NCI-H774 (cell line): ENCODE data around the gene EXOG.

Source experiments
- DNase-seq: peaks from one replicate; lab custom pipeline; 2025; lab: John Stamatoyannopoulos, UW

The EXOG gene

DNA sequence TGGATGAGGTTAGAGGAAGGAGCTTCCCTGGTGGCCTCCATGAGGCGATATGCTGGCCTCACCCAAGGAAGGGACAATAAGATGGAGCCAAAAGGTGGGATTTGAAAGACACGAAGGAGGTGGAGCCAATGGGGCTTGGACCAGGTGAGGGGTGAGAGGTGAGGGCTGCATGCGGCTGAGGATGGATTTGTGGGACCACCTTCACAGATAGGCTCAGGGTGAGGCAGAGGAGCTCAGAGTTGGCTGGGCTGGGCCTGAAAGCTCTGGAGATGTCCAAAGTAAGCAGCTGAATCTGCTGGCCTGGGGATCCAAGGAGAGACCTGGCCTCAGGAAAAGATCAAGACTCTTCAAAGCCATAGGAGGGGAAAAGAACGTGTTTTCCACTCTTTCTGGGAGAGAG lies 49.8 kb downstream of the EXOG start:
- no peak for DNase-seq

DNA sequence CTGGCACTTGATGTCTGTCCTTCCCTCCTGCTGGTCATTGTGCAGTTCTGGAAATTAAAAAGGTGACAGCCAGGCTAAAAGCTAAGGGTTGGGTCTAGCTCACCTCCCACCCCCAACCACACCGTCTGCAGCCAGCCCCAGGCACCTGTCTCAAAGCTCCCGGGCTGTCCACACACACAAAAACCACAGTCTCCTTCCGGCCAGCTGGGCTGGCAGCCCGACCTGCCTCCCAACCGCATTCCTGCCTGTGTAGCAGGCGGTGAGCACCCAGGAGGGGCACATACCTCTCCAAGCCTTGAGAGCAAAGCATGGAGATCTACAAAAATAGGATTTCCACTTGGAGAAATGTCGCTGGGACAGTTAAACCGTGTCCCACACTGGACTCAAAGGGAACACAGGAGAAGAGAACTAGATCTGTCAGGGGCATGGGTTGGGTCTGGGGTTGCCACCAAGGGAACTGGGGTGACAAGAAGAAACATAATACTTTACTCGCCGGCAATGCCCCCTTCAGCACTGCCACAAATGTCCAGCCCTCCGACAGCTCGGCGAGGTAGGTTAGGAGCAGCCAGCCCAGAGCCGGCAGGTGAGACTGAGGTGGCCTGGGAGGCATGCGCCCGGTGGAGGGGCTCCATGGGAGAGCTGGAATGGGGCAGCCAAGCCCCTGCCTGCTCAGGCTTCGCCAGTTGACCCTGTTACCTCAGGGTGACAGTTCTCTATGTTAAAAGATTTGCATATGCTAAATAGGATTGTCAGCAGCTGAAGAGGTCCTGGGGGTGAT lies 52.2 kb downstream of the EXOG start:
- DNase-seq: no peak

- no peak for DNase-seq
Observed at GRCh38 chr3:38549082-38549481, 52.9 kb downstream of the EXOG start.

DNA sequence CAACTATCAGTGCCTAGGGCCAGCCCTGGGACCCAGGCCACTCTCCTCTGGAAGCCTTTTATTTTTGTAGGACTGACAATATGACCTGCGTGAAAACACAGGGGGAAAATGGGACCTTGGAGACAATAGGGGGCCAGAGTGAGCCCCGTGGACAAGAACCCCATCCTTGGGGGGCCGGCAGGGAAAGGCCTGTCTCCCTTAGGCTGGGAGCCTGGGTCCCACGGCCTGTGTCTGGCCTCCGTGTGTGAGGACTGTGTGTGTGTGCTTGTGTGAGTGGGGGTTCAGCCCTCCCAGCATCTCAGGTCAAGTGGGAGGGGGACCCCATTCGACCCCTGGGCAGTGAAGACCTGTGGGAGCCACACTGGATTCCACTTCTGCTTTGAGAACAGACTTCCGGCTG lies 53.3 kb downstream of the EXOG start:
- DNase-seq: no peak

GRCh38 chr3:38549957-38550840 lies 54.1 kb downstream of the EXOG start:
- DNase-seq: no peak

GRCh38 chr3:38551026-38551832 lies 55.1 kb downstream of the EXOG start:
- DNase-seq: no peak

DNA sequence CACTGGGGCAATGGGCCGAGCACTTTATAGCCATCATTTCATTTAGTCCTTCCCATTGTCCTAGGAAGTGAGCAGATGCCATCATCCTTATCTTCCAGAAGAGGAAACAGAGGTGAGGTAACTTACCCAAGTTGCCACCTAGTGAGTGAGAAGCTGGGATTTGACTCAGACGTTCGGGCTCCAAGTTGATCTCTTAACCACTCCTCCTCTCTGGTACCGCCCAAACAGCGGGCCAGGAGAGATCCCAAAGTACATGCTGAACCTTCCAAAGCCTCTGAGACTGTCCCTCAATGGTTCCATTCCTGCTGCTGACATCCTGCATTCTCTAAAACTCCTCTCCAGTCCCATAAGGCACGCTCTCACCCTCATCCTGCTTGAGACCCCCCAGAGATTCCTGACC lies 56.2 kb downstream of the EXOG start:
- no peak for DNase-seq

- no peak for DNase-seq
Observed at GRCh38 chr3:38553071-38553470, 56.9 kb downstream of the EXOG start.

DNA sequence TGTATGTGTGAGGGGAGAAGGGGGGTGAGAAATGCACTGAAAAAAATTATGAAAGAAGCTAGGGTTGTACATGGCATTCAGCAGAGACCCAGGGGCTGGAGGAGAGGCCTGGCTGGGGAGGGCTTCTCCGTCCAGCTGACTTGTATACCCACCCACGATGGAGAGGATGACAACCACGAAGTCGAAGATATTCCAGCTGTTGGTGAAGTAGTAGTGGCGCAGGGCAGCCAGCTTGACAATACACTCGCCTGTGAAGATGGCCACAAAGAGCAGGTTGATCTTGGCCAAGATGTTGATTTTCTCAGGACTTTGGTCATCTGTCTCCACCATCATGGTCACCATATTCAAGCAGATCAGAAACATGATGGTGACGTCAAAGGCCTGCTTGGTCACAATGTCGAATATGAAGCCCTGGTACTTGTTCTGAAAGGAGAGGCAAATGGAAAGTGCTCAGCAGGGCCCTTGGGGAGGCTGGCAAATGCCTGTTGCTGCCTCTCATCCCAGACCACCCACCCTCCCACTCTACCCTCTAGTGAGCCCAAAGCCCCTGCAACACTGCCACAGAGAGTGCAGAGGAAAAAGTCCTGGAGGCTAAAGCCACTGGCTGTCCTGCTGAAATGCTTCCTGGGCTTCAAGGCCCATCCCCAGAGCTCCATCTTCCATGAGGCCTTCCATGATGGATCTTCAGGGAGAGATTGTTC lies 58.1 kb downstream of the EXOG start:
- no peak for DNase-seq

DNA sequence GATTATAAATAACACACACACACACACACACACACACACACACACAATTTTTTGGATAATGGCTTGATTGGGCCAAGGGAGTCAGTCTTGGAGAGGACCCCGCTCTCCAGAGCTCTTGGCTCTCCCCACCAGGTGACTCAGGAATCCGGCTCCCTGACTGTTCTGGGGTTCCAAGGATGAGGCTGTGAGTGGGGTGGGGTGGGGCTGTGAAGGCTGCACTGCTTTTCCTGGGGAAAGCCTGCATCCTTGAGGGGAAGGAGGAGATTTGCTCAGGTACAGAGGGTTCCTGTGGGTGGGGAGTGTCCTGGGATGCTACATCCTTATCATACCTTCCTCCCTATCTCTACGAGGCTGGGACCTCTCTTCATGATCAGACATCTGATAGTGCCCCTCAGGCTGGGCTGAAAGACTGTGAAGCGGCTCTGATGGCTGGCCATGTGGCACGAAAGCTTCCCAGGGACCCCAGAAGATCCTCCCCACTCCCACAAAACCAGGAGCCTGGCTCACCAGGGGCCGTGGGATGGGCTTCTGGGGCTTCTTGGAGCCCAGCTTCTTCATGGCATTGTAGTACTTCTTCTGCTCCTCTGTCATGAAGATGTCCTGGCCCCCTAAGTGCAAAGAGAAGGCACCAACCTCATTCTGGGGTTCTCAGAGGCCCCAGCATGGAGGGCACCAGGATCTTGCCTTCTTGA lies 59.2 kb downstream of the EXOG start:
- no peak for DNase-seq

GRCh38 chr3:38555926-38556325 lies 59.8 kb downstream of the EXOG start:
- DNase-seq: no peak

- DNase-seq: no peak
Observed at GRCh38 chr3:38556640-38557358, 60.7 kb downstream of the EXOG start.

GRCh38 chr3:38558864-38559263 lies 62.7 kb downstream of the EXOG start:
- DNase-seq: no peak

- no peak for DNase-seq
Observed at GRCh38 chr3:38560284-38560683, 64.1 kb downstream of the EXOG start.

DNA sequence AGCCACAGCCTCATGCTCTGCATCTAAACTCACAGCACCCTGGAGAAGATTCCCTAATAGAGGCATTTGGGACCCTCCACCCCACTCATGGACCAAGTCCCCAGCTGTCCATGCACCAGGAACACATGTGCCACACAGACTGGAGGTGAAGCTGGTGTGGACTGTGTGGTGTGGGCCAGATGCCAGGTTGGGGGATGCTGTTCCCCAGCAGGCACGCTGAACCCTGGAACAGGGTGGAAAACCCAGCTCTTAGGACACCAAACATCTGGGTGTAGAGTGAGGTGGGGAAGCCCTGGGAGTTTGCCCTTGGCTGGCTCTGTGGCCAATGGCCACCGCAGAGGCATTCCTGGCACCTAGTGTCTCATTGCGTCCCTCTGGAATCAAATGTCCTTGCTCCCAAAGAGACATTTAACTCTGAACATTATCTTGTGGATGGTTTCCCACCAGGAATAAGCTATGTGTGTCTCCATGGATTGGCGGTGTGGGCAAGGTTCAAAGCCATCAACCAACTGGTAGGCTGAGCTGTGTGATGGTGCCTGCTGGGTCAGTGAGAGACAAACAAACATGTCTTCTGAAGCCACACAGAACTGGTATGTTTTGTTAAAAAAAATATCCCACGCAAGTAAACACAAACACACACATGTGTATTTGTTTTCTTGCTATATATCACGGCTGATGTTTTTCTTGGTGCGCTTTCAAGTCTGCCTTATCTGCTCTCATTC lies 65.0 kb downstream of the EXOG start:
- no peak for DNase-seq

DNA sequence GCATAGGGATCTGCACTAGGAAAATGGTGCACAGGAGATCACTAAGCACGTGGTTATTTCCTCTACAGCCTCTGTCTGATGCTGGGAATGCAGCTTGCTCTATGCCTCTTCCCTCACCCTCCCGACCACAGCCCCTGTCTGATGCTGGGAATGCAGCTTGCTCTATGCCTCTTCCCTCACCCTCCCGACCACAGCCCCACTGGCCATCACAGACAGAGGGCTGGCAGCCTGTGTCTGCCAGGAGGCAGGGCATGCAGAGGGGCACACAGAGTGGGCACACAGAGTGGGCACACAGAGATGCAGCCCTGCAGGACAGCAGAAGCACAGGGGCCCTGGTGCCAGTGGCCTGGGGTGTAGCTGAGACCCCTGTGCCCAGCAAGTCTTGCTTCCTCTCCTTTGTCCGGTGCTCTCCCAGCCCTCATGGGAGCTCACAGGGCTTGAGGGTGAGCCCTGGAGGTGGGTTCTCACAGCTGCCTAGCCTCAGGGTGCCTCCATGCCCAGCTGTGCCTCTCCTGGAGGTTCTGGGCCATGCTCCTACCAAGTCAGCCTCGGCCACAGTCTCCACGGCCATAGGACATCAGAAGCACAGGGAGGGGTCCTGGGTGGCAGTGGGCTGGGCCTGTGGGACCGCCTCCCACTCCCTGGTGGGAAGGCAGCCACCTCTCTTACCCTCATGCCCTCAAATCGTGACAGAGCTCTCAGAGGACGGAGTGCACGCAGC lies 65.8 kb downstream of the EXOG start:
- DNase-seq: no peak

GRCh38 chr3:38562467-38562925 lies 66.4 kb downstream of the EXOG start:
- DNase-seq: no peak

- DNase-seq: no peak
Observed at GRCh38 chr3:38563070-38563885, 67.1 kb downstream of the EXOG start.
